COLO829 (cell line): ENCODE results near the gene SPIB.
"Not testable (repeated sequence)": the region's sequence is repeated elsewhere in the genome, so short reads cannot be mapped to it uniquely, and the experiment has no call there.

ENCODE experiments used
- DNase-seq: peaks from one replicate; pipeline ENCODE4 v3.0.0; 2012; ENCODE audit warnings: low spot score

Gene SPIB

DNA sequence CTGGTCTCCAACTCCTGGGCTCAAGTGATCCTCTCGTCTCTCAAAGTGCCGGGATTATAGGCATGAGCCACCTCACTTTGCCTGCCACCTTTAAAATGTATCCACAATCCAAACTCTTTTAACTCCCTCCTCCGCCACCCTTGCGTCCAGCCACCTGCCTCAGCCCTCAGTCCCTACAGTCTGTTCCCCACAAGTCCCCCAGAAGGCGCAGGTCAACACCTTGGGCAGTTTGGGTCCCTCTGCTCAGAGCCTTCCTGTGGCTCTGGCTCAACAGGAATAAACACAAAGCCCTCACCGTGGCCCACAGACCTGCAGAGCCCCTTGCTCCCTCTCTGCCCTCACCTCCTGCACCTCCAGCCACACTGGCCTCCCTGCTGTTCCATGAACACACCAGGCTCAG, 50.1 kb downstream of the SPIB start:
- DNase-seq: no peak

DNA sequence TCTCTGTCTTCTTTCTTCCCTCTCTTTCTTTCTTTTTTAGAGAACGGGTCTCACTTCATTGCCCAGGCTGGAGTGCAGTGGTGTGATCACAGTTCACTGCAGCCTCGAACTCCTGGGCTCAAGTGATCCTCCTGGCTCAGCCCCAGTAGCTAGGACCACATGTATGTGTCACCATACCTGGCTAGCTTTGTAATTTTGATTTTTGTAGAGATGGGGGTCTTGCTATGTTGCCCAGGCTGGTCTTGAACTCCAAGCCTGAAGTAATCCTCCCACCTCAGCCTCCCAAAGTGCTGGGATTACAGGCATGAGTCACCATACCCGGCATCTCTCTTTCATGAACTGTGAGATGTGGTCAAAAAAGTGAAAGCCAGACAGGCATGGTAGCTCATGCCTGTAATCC, 54.6 kb downstream of the SPIB start:
- DNase-seq: not testable (repeated sequence)

DNA sequence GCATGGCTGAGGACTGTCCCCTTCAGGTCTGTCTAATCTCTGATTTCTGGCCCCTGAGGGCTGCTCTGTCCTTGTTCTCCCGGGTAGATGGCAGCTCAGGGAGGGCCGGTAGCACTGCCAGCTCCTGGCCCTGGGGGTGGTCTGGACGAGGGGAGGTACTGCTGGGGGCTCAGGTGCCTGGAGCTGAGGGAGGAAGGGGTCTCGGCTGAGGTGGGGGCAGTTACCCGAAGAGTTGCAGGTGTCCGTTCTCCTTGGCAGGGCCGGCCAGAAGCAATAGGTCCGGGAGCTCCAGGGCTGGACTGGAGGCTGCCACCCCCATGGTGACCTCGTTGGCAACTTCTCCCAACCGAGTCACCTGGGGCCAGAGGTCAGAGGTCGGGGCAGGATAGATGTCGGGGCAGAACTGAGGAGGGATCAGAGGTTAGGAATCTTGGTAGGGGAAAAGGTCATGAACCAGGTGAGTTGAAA, 56.4 kb downstream of the SPIB start:
- no peak for DNase-seq

DNA sequence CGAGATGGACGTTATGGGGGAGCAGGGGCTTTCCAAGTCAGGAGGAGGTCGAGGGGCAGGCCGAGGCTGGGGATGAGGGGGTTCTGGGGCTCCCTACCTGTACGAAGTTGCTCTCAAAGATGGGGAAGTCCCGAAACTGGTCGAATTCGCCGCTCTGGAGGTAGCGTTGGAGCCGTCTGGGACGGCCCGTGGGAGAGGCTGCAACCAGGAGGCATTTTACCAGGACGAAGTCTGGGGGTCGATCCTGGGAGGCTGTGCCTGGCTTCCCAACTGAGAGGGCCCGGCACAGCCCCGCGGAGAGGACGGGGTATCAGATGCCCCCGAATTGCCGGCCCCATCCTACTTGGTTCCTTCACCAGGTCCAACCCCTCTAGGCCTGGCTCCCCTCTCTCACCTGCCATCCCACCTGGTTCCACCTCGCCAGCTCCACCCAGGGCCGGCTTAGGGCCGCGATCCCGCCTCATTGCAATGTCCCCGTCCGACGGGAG, 57.0 kb downstream of the SPIB start:
- DNase-seq: no peak

DNA sequence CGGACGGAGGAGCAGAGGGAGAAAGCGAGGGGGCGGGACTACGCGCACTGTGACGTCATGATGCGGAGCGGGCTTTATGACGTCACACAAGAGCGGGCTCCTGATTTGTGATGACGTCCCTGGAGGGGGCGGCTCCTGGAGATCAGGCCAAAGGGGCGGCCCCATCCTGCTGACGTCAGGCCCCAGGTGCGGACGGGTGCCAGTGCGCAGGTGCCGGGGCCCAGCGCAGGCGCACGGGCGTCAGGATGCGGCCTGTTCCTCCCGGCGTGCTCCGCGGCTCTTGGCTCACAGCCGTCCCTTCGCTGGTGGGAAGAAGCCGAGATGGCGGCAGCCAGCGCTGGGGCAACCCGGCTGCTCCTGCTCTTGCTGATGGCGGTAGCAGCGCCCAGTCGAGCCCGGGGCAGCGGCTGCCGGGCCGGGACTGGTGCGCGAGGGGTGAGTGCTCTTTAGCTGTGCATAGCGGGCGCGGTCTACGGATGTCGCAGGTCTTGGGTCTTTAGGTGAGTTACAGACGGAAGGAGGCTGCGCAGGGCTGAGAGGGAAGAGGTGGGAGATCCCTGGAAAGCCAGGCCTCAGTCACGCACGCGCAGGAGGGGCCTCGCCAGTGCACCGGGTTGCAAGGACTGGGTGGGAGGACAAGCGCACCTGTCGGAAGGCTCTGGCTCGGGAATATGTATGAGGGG, 57.6 kb downstream of the SPIB start, which contains the start of the genes EMC10 and GARIN5A:
Gene EMC10 (plus strand): TSS at position 284 of the 683 bp plus-strand sequence. CDS start 38 bp downstream, at position 322.
Gene GARIN5A (minus strand): TSS at position 625 of the 683 bp plus-strand sequence. CDS start 460 bp downstream, at position 165.
- peak; percentile 99 for DNase-seq

DNA sequence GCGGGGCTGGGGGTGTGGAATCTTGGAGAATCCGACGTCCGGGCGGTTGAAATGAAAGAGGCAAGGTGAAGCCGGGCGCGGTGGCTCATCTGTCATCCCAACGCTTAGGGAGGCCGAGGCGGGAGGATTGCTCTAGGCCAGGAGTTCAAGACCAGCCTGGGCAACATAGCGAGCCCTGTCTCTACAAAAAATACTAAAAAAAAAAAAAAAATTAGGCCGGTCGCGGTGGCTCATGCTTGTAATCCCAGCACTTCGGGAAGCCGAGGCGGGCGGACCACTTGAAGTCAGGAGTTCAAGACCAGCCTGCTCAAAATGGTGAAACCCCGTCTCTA, 58.1 kb downstream of the SPIB start:
- no peak for DNase-seq

DNA sequence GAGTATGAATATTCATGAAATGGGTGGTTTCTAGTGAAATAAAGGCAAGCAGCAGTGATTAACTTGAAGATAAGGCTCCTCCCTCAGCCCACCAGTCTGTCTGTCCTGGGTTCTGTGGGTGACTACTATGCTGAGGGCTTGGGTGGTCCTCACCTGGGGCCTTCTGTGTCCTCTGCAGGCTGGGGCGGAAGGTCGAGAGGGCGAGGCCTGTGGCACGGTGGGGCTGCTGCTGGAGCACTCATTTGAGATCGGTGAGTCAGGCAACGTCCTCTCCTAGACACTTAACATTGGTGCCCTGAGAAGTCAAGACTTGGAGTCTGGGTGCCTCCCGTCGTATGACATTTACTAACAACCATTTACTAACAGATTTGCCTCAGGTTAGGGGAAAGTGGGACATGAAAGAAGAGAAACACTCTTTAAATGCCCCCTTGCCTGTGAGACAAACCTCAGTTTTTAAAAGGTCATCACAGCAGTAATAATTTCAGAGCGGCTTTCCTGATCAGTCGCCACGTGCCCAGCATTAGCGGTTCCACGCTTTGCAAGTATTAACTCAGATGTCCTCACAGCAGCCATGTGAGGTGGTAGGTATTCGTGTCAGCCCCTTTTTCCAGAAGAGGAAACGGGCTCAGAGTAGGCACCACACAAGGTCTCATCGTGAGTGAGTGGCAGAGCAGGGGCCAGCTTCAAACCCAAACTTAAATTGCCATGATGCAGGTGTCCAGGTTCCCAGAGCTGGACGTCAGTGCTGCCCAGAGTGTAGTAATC, 59.2 kb downstream of the SPIB start:
- no peak for DNase-seq

DNA sequence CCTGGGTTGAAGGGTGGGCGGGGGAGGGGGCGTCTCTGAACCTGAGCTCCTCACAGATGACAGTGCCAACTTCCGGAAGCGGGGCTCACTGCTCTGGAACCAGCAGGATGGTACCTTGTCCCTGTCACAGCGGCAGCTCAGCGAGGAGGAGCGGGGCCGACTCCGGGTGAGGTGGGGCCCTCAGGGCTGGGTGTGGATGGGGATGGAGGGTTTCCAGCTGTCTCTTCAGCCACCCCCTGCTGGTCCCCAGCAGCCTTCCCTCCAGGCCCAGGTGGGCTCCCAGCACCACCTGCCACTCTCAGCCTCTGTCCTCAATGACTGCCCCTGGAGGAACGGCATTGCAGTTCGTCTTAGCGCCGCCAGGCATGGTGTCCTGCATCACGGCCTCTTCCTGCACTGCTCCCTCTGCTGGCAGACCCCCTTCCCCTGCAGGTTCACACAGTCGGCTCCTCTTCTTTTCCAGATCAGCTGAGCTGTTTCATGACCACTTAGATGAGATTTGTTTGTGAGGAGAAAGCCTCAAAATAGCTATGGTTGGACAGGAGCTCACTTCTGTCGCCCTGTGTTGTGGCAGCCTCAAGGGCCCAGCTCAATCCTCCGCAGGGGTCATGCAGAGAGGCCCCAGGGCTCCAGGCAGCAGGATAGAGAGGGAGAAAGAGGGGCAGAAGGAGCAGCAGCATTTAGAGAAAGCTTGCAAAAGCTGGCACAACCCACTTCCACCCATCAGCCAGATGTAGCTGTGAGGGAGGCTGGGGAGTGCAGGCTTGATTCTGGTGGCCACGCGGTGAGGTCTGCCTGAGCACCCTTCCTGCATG, 60.4 kb downstream of the SPIB start:
- peak; percentile 40 for DNase-seq

DNA sequence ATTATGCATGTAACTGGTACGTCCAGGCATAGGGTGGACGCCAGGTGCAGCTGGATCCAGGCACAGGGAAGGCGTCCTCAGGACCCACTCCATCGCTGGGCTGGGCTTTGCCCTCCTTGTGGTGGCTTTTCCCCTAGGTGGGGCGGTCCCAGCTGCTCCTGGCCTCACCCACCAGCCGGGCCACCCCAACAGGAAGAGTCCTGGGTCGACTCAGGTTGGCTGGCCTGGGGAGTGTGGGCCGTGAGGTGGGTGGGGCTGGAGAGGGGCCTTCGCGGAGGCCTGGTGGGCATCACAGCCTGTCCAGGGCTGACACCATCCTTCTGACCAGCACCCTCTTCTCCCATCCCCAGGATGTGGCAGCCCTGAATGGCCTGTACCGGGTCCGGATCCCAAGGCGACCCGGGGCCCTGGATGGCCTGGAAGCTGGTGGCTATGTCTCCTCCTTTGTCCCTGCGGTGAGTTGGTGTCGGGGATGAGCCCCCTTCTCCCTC, 61.1 kb downstream of the SPIB start:
- DNase-seq: no peak

DNA sequence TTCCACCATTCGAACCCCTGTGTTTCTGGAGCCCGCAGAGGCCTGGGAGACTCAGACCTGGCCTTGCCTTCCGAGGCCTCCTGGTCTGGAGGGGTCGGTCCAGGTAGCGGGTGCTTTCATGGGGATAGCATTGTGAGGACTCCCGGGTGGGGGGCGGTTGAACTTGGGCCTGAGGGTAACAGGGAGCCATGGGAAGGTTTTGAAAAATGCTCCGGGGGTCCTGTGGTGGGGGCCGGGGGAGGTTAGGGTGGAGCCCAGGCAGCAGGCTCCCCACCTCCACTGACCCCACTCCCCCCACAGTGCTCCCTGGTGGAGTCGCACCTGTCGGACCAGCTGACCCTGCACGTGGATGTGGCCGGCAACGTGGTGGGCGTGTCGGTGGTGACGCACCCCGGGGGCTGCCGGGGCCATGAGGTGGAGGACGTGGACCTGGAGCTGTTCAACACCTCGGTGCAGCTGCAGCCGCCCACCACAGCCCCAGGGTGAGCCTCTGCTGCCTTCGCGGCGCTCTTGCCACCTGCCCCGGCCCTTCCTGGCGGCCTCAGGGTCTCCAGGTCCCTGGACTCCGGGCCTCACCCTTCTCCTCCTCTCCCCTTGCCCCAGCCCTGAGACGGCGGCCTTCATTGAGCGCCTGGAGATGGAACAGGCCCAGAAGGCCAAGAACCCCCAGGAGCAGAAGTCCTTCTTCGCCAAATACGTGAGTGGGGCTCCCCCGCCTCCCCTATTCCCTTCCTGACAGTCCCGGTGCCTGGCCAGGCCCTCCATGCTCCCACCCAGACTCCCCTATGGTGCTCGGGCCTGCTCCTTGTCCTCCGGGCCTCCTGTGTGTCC, 61.8 kb downstream of the SPIB start:
- no peak for DNase-seq
